Cardiac muscle cell (in vitro differentiated cells and primary cell): Measurements from ENCODE around the gene CNKSR1. TPM values are rescaled to one million over a fixed set of nuclear protein-coding genes. Genes with fewer than 3 reads are reported as not detected.

Source experiments
- DNase-seq, 2 donors: peaks; one replicate each; pipeline versions ENCODE4 v3.0.0 to v3.0.0-alpha.2; 2010 to 2017; ENCODE audit warnings: low read depth in 1 of 2, low spot score in 1 of 2
- H3K27ac ChIP-seq: fragments of 200-600 bp; sonication (generic); 2 replicates; pipeline ENCODE4 v1.5.1; 2016
- H3K27me3 ChIP-seq: fragments of 200-600 bp; sonication (generic); 2 replicates; pipeline ENCODE4 v1.6.0; 2016; ENCODE audit warnings: control low read depth
- H3K36me3 ChIP-seq: fragments of 200-600 bp; sonication (generic); 2 replicates; pipeline ENCODE4 v1.5.1; 2016; ENCODE audit warnings: control low read depth
- H3K4me1 ChIP-seq: fragments of 200-600 bp; sonication (generic); 2 replicates; pipeline ENCODE4 v1.8.1; 2017; ENCODE audit warnings: low read depth, mild to moderate bottlenecking, mixed run types
- H3K4me3 ChIP-seq: fragments of 200-600 bp; sonication (generic); 2 replicates; pipeline ENCODE4 v1.5.1; 2016; ENCODE audit warnings: mild to moderate bottlenecking
- H3K9me3 ChIP-seq: fragments of 200-600 bp; sonication (generic); 2 replicates; pipeline ENCODE4 v1.5.1; 2017; ENCODE audit warnings: low read depth, mild to moderate bottlenecking, control low read depth
- polyA plus RNA-seq: library from polyadenylated mRNA; unstranded; fragments of >200 nt; fragmentation: Nextera tagmentation; extraction: Ambion mirVana; gene quantifications from 2 replicates; pipeline ENCODE4 v1.2.1, GENCODE V29; 2016
- total RNA-seq: library from RNA; depleted of rRNA; stranded (reverse); fragments of >200 nt; gene quantifications from 2 replicates; pipeline ENCODE4 v1.2.3, GENCODE V29; 2016
- TF ChIP-seq, protein P1 (sequence below): IDR thresholded peaks from 2 replicates; pipeline ENCODE4 v1.5.1; 2012; ENCODE audit warnings: low read depth, mild to moderate bottlenecking, low read length

The CNKSR1 gene
- total and polyA plus RNA-seq, 2 experiments from 2014 or later, result 7.5 to 9.7 TPM

DNA sequence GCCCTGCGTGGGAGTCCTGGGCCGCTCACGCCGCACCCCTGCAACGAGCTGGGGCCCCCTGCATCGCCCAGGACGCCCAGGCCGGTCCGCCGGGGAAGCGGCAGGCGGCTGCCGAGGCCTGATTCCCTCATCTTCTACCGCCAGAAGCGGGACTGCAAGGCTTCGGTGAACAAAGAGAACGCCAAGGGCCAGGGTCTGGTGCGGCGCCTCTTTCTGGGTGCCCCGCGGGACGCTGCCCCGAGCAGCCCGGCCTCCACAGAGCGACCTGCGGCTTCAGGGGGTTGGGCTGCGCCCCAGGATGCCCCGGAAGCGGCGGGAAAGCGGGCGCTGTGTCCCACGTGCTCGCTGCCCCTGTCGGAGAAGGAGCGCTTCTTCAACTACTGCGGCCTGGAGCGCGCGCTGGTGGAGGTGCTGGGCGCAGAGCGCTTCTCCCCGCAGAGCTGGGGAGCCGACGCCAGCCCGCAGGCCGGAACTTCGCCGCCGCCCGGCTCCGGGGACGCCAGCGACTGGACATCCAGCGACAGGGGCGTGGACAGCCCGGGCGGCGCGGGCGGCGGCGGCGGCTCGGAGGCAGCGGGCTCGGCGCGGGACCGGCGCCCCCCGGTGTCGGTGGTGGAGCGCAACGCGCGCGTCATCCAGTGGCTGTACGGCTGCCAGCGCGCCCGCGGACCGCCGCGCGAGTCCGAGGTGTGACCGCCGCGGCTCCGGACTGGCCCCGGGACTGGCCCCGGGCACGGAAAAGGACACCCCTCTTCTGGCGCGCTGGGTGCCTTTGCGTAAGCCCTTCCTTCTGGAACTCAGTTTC is 15.7 kb upstream of the CNKSR1 start:
- peak; percentile 57 to 84 for DNase-seq
- Histone ChIP-seq H3K27ac (peak overlapping the region; percentile 32), H3K27me3 (no peaks in the 10 kb centered on the region), H3K4me1 (peaks cover 54% of the 10 kb centered on the region), H3K9me3 (no peaks in the 10 kb centered on the region), H3K36me3 (no peaks in the 10 kb centered on the region), H3K4me3 (peak overlapping the region; percentile 21)
- TF ChIP-seq, protein P1, sequence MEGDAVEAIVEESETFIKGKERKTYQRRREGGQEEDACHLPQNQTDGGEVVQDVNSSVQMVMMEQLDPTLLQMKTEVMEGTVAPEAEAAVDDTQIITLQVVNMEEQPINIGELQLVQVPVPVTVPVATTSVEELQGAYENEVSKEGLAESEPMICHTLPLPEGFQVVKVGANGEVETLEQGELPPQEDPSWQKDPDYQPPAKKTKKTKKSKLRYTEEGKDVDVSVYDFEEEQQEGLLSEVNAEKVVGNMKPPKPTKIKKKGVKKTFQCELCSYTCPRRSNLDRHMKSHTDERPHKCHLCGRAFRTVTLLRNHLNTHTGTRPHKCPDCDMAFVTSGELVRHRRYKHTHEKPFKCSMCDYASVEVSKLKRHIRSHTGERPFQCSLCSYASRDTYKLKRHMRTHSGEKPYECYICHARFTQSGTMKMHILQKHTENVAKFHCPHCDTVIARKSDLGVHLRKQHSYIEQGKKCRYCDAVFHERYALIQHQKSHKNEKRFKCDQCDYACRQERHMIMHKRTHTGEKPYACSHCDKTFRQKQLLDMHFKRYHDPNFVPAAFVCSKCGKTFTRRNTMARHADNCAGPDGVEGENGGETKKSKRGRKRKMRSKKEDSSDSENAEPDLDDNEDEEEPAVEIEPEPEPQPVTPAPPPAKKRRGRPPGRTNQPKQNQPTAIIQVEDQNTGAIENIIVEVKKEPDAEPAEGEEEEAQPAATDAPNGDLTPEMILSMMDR, result peak; percentile 4

DNA sequence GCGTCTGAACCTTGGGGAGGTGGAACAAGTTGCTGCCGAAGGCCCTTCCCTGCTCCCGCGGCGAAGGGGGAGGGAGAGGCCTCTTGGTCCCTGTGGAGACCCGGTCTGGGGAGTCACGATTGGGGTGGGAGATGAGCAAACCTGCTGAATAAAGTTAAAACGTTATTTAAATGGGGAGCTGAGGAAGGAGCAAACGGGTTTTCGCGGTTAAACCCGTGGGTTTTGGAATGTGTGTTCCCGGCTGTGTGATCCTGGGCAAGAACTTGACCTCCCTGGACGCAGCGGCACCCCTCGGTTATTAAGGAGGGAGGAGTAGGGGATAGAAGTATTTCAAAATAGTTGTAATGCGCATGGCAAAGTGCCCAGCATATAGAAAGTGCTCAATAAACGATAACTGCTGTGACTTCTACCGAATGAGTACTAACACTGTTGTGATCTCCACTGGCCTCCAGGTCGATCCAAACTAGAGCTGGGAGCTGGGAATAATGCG is 15.0 kb upstream of the CNKSR1 start:
- H3K36me3 ChIP-seq, result no peaks in the 10 kb centered on the region
- H3K4me1 ChIP-seq, result peaks cover 48% of the 10 kb centered on the region
- H3K27ac ChIP-seq, result no peak overlapping the region
- peak overlapping the region; percentile 21 for H3K4me3 ChIP-seq
- H3K9me3 ChIP-seq, result no peaks in the 10 kb centered on the region
- TF ChIP-seq, protein P1, result no peak
- DNase-seq, result no peak
- H3K27me3 ChIP-seq, result no peaks in the 10 kb centered on the region

DNA sequence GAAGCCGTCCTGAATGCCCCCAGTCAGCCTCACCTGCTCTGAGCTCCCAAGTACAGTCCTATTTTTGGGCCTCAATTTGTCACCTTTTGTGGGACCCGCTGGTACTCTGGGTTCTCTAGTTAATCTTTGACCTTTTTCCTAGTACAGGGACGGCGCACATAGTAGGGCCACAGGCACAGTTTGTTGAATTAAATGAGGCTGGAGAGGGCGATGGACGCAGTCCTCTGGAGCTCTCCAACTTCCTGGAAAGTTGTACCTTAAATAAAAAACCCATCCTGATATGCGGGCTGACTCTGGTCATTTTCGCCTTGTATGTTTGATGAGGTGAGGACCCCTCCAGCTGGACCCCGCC is 13.6 kb upstream of the CNKSR1 start:
- H3K4me3 ChIP-seq, result peak overlapping the region; percentile 30
- H3K36me3 ChIP-seq, result no peaks in the 10 kb centered on the region
- TF ChIP-seq, protein P1, result no peak
- no peak for DNase-seq
- H3K27ac ChIP-seq, result no peak overlapping the region
- H3K4me1 ChIP-seq, result peaks cover 37% of the 10 kb centered on the region
- no peaks in the 10 kb centered on the region for H3K27me3 ChIP-seq
- no peaks in the 10 kb centered on the region for H3K9me3 ChIP-seq

DNA sequence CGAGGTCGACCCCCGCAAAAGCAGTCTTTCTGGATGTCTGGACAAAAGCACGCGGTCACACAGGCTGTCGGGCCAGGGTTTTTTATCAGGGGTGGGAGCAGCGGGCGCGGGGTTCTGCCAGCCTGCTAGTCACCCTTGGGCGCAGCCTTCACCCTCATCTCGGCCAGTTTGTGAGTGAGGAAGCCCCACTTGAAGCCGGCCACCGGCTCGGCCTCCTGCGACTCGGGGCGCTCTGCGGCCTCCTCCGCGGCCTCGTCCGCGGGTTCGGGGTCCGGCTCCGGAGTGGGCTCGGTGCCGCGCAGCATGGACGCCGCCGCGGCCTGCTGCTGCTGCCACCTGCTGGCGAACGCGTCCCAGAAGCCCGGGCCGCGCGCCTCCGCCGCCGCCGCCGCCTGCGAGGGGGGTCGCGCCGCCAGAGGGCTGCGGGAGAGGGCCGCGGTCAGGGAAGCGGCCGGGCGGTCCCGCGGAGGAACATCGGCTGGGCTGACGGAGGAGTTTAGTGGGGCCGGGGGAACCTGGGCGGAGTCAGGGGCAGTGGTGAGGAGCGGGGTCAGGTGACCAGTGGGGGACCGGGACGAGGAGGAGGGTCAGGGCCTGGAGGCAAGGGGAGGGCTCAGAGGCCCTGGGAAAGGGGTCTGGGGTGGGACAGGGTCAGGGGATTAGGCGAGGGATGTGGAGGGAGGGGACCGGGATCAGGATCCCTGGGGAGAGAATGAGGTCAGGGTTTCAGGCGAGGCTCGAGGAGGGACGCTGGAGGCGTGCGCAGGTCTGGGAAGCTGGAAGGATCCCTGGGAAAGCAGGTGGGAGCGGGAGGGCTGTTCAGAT is 13.0 kb upstream of the CNKSR1 start:
- Histone ChIP-seq H3K27me3 (no peaks in the 10 kb centered on the region), H3K9me3 (no peaks in the 10 kb centered on the region), H3K36me3 (no peaks in the 10 kb centered on the region), H3K27ac (peak overlapping the region; percentile 75), H3K4me1 (peaks cover 31% of the 10 kb centered on the region), H3K4me3 (peak overlapping the region; percentile 30)
- peak; percentile 37 to 79 for DNase-seq
- TF ChIP-seq, protein P1, result peak; percentile 43

DNA sequence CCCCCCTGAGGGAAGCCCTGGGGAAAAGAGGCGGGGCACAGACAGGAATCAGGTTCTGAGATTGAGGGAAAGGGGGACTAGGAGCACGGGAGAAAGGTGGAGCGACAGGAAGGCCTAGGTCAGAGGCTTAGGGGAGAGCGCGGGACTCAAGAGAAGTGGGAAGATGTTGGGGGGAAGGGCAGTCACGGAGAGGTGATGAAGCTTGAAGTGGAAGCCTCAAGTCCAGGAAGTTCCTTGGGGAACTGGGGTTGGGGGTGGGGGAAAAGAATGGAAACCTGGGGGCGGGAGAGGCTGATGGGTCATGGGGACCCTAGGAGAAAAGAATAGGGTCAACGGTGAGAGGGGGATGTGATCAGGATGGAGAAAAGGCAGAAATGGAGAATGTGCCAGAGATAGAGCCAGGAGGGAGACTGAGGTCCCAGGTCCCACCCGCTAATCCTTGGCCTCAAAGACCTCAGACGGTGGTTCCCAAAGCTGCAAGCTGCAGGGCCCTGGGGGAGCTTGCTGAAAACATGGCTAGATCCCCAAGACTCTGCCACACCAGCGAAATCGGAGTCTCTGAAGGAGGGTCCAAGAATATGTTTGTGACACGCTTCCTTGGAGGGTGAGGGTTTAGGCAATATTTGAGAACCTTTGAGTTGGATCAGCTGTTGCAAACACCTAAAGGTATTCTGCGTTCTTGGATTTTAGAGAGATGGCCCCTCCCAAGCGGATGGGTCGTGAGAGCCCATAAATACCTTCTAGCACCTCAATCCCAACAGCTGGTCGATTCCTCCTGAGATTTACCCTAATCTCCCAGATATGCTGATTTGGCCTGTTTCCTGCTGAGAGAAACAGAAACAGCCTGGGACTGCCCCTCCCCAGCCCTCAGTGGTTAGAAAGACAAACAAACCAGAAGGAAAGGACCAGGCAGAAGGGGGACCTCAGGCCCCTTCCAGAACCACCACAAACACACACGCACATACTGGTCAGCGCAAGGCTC is 12.1 kb upstream of the CNKSR1 start:
- Histone ChIP-seq H3K4me1 (peaks cover 24% of the 10 kb centered on the region), H3K9me3 (no peaks in the 10 kb centered on the region), H3K27me3 (no peaks in the 10 kb centered on the region), H3K4me3 (peak overlapping the region; percentile 30), H3K36me3 (no peaks in the 10 kb centered on the region), H3K27ac (peak overlapping the region; percentile 75)
- TF ChIP-seq, protein P1, result no peak
- no peak for DNase-seq
